NAMALWA (cell line): Measurements from ENCODE around the gene OXT.

ENCODE experiments used
- DNase-seq: peaks from one replicate; pipeline ENCODE4 v3.0.0-alpha.2; 2015; ENCODE audit warnings: low spot score

The OXT gene

GRCh38 chr20:3084283-3084985 lies 13.0 kb downstream of the OXT start, which contains the start of gene AVP:
AVP (minus strand) TSS chr20:3084724; CDS start chr20:3084674, 50 bp downstream.
- no peak for DNase-seq

GRCh38 chr20:3084986-3085360 lies 13.6 kb downstream of the OXT start:
- DNase-seq = no peak

GRCh38 chr20:3085571-3086072 lies 14.2 kb downstream of the OXT start:
- DNase-seq = no peak

- no peak for DNase-seq
Measured at GRCh38 chr20:3088031-3088430, 16.6 kb downstream of the OXT start.

GRCh38 chr20:3090565-3090964 lies 19.1 kb downstream of the OXT start:
- DNase-seq = no peak

- DNase-seq = no peak
Measured at GRCh38 chr20:3092611-3093379, 21.4 kb downstream of the OXT start.

- no peak for DNase-seq
Measured at GRCh38 chr20:3093861-3094361, 22.5 kb downstream of the OXT start.

GRCh38 chr20:3094848-3095629 lies 23.6 kb downstream of the OXT start:
- DNase-seq = no peak

- DNase-seq = no peak
Measured at GRCh38 chr20:3100480-3100879, 29.1 kb downstream of the OXT start.

GRCh38 chr20:3101251-3101650 lies 29.8 kb downstream of the OXT start:
- DNase-seq = no peak

GRCh38 chr20:3101737-3102574 lies 30.5 kb downstream of the OXT start:
- no peak for DNase-seq

GRCh38 chr20:3102575-3103368 lies 31.4 kb downstream of the OXT start:
- no peak for DNase-seq

- no peak for DNase-seq
Measured at GRCh38 chr20:3103369-3104032, 32.1 kb downstream of the OXT start.

- no peak for DNase-seq
Measured at GRCh38 chr20:3105256-3106137, 34.1 kb downstream of the OXT start.

GRCh38 chr20:3106185-3106584 lies 34.8 kb downstream of the OXT start:
- DNase-seq = no peak

- DNase-seq = no peak
Measured at GRCh38 chr20:3106658-3107463, 35.4 kb downstream of the OXT start.

GRCh38 chr20:3107464-3108025 lies 36.1 kb downstream of the OXT start:
- no peak for DNase-seq
